ENCODE data around the gene KCNN3.

KCNN3 gene

GRCh38 chr1:154730986-154731489 is 139.0 kb downstream of the KCNN3 start:
- no peak for DNase-seq (ENCODE audit: low read depth in 3 of 3, low spot score in 1 of 3)

GRCh38 chr1:154730259-154730658 is 139.8 kb downstream of the KCNN3 start:
- DNase-seq (ENCODE audit: low read depth in 3 of 3, low spot score in 1 of 3), result no peak

- DNase-seq (ENCODE audit: low read depth in 3 of 3, low spot score in 1 of 3), result no peak
Measured at GRCh38 chr1:154729577-154729976, 140.5 kb downstream of the KCNN3 start.

- DNase-seq (ENCODE audit: low read depth in 3 of 3, low spot score in 1 of 3), result no peak
Measured at GRCh38 chr1:154729031-154729442, 141.0 kb downstream of the KCNN3 start.

- no peak for DNase-seq (ENCODE audit: low read depth in 3 of 3, low spot score in 1 of 3)
Measured at GRCh38 chr1:154726896-154727753, 143.0 kb downstream of the KCNN3 start.

- DNase-seq (ENCODE audit: low read depth in 3 of 3, low spot score in 1 of 3), result no peak
Measured at GRCh38 chr1:154726443-154726842, 143.6 kb downstream of the KCNN3 start.

GRCh38 chr1:154725865-154726264 is 144.2 kb downstream of the KCNN3 start:
- DNase-seq (ENCODE audit: low read depth in 3 of 3, low spot score in 1 of 3), result no peak

- no peak for DNase-seq (ENCODE audit: low read depth in 3 of 3, low spot score in 1 of 3)
Measured at GRCh38 chr1:154720328-154721297, 149.5 kb downstream of the KCNN3 start.

GRCh38 chr1:154719586-154720327 is 150.3 kb downstream of the KCNN3 start:
- no peak for DNase-seq (ENCODE audit: low read depth in 3 of 3, low spot score in 1 of 3)

GRCh38 chr1:154718566-154718965 is 151.5 kb downstream of the KCNN3 start:
- no peak for DNase-seq (ENCODE audit: low read depth in 3 of 3, low spot score in 1 of 3)

- DNase-seq (ENCODE audit: low read depth in 3 of 3, low spot score in 1 of 3), result no peak
Measured at GRCh38 chr1:154717528-154717924, 152.6 kb downstream of the KCNN3 start.

- no peak for DNase-seq (ENCODE audit: low read depth in 3 of 3, low spot score in 1 of 3)
Measured at GRCh38 chr1:154716614-154717527, 153.2 kb downstream of the KCNN3 start.

- DNase-seq (ENCODE audit: low read depth in 3 of 3, low spot score in 1 of 3), result no peak
Measured at GRCh38 chr1:154716011-154716410, 154.1 kb downstream of the KCNN3 start.

GRCh38 chr1:154715385-154715784 is 154.7 kb downstream of the KCNN3 start:
- no peak for DNase-seq (ENCODE audit: low read depth in 3 of 3, low spot score in 1 of 3)

GRCh38 chr1:154714638-154715037 is 155.4 kb downstream of the KCNN3 start:
- DNase-seq (ENCODE audit: low read depth in 3 of 3, low spot score in 1 of 3), result no peak

- no peak for DNase-seq (ENCODE audit: low read depth in 3 of 3, low spot score in 1 of 3)
Measured at GRCh38 chr1:154714052-154714623, 155.9 kb downstream of the KCNN3 start.

GRCh38 chr1:154713005-154713404 is 157.1 kb downstream of the KCNN3 start:
- no peak for DNase-seq (ENCODE audit: low read depth in 3 of 3, low spot score in 1 of 3)

- no peak for DNase-seq (ENCODE audit: low read depth in 3 of 3, low spot score in 1 of 3)
Measured at GRCh38 chr1:154712166-154712810, 157.8 kb downstream of the KCNN3 start.

- no peak for DNase-seq (ENCODE audit: low read depth in 3 of 3, low spot score in 1 of 3)
Measured at GRCh38 chr1:154711416-154711815, 158.7 kb downstream of the KCNN3 start.
